Measurements from ENCODE around the gene DNAJC16.

DNA sequence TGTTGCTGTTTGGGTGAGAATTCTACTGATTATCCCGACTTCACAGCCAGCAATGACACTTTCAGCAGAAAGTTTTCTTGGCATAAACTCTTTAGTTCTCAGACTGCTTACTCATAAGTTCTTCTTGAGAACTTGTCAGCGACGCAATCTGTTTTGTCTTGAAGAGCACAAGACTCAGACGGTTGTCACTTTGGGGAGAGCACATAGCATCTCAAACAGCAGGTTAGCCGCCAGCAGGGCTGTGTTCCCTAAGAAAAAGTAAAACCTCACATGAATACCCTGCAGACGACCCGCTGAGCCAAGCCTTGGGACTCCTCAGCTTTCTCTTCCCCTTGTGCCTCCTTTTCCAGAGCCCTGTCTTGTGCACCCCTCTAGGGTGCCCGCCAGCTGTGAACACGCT, 46.8 kb downstream of the DNAJC16 start:
- TF ChIP-seq CTCF (conservative IDR thresholded peaks at IDR 0.05; ENCODE audit: low read depth, low read length): no peak
- no peak for TF ChIP-seq EZH2phosphoT487 (IDR thresholded peaks at IDR 0.05; ENCODE audit: borderline replicate concordance, low read length)
- no peak for TF ChIP-seq EZH2 (IDR thresholded peaks at IDR 0.05; ENCODE audit: low read length, unreplicated experiment)

Measured in PC-3 (cell line).